ENCODE results near the gene DMAP1.
"Not testable (repeated sequence)": the region's sequence is repeated elsewhere in the genome, so short reads cannot be mapped to it uniquely, and the experiment has no call there.

DMAP1 gene

GRCh38 chr1:44213222-44214112 is at the start of gene DMAP1:
Gene DMAP1 (plus strand): TSS chr1:44213471. CDS start chr1:44213754, 283 bp downstream.
- DNase-seq: peak; percentile 83 to 97 (median 92)
- intact Hi-C loops (cut with DNase I): loop anchor here (10.0 kb wide), 1 partner anchor 81 kb away; no protein-coding TSS in a partner anchor

GRCh38 chr1:44168520-44169098 is 44.7 kb upstream of the DMAP1 start:
- no peak for DNase-seq
- intact Hi-C loops (cut with DNase I): no loop called here

GRCh38 chr1:44170281-44170823 is 42.9 kb upstream of the DMAP1 start:
- no peak for DNase-seq
- intact Hi-C loops (cut with DNase I): no loop called here

GRCh38 chr1:44174630-44175029 is 38.6 kb upstream of the DMAP1 start:
- intact Hi-C loops (cut with DNase I): no loop called here
- no peak for DNase-seq

GRCh38 chr1:44200336-44200735 is 12.9 kb upstream of the DMAP1 start:
- intact Hi-C loops (cut with DNase I): no loop called here
- DNase-seq: no peak

- peak in 1 of 42 donors; percentile 40 for DNase-seq
- intact Hi-C loops (cut with DNase I): not testable (repeated sequence)
These were observed 6.7 kb upstream of the DMAP1 start for GRCh38 chr1:44206545-44206944.

- intact Hi-C loops (cut with DNase I): no loop called here
- peak in 1 of 42 donors; percentile 9 for DNase-seq
These were observed 5.0 kb upstream of the DMAP1 start for GRCh38 chr1:44208226-44208625.

GRCh38 chr1:44210595-44210994 is 2.7 kb upstream of the DMAP1 start:
- intact Hi-C loops (cut with DNase I): loop anchor here (10.0 kb wide), 1 partner anchor 84 kb away; no protein-coding TSS in a partner anchor
- no peak for DNase-seq

GRCh38 chr1:44212355-44213221 is 683 bp upstream of the DMAP1 start:
- intact Hi-C loops (cut with DNase I): loop anchor here (10.0 kb wide), 1 partner anchor 82 kb away; no protein-coding TSS in a partner anchor
- DNase-seq: peak in 2 of 42 donors; percentile 38 to 40

GRCh38 chr1:44217809-44218410 is 4.6 kb downstream of the DMAP1 start:
- intact Hi-C loops (cut with DNase I): loop anchor here (5.0 to 10.0 kb wide), 3 partner anchors 77 to 424 kb away; partner anchors contain the start of gene ERI3
- DNase-seq: peak; percentile 64 to 94 (median 87)

- intact Hi-C loops (cut with DNase I): loop anchor here (5.0 to 10.0 kb wide), 3 partner anchors 76 to 424 kb away; partner anchors contain the start of gene ERI3
- no peak for DNase-seq
These were observed 5.4 kb downstream of the DMAP1 start for GRCh38 chr1:44218503-44219300.

- no peak for DNase-seq
- intact Hi-C loops (cut with DNase I): loop anchor here (5.0 to 10.0 kb wide), 3 partner anchors 76 to 423 kb away; partner anchors contain the start of gene ERI3
These were observed 6.0 kb downstream of the DMAP1 start for GRCh38 chr1:44219301-44219626.

- DNase-seq: peak in 6 of 42 donors; percentile 26 to 53 (median 42)
- intact Hi-C loops (cut with DNase I): no loop called here
These were observed 6.9 kb downstream of the DMAP1 start for GRCh38 chr1:44220001-44220751.

- no peak for DNase-seq
- intact Hi-C loops (cut with DNase I): no loop called here
These were observed 7.5 kb downstream of the DMAP1 start for GRCh38 chr1:44220755-44221154.

- intact Hi-C loops (cut with DNase I): no loop called here
- no peak for DNase-seq
These were observed 8.5 kb downstream of the DMAP1 start for GRCh38 chr1:44221769-44222168.

GRCh38 chr1:44222397-44223186 is 9.3 kb downstream of the DMAP1 start:
- no peak for DNase-seq
- intact Hi-C loops (cut with DNase I): no loop called here
